Measurements from ENCODE around the gene PCGF3.

The PCGF3 gene

DNA sequence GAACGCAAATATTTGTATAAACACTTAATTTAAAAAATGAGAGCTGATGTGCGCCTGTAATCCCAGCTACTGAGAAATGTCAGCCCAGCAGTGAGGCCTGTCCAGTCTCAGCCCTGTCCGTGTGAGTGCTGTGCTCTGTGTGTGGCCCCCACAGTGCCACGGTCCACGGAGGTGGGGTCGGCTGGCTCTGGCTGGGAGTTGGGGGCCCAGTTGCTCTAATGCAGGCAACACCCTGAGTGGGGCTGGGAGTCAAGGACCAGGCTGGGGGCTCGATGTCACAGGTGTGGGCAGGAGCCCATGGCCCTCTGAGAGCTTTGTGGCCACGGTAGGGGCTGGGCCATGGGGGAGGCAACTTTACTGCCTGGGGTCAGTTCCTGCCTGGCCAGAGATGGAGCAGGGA lies 12.8 kb downstream of the PCGF3 start:
- H3K27ac ChIP-seq (ENCODE audit: low read depth, low read length) = no peak overlapping the region
- no peak overlapping the region for H3K4me3 ChIP-seq (ENCODE audit: low read length)
- no peaks in the 10 kb centered on the region for H3K36me3 ChIP-seq (ENCODE audit: control insufficient read depth, insufficient read depth, low read length)
- no peaks in the 10 kb centered on the region for H3K4me1 ChIP-seq (ENCODE audit: control insufficient read depth, insufficient read depth, low read length)
- H3K9ac ChIP-seq (ENCODE audit: low read length) = no peak overlapping the region
- no peaks in the 10 kb centered on the region for H3K27me3 ChIP-seq (ENCODE audit: control insufficient read depth, insufficient read depth, low read length)

DNA sequence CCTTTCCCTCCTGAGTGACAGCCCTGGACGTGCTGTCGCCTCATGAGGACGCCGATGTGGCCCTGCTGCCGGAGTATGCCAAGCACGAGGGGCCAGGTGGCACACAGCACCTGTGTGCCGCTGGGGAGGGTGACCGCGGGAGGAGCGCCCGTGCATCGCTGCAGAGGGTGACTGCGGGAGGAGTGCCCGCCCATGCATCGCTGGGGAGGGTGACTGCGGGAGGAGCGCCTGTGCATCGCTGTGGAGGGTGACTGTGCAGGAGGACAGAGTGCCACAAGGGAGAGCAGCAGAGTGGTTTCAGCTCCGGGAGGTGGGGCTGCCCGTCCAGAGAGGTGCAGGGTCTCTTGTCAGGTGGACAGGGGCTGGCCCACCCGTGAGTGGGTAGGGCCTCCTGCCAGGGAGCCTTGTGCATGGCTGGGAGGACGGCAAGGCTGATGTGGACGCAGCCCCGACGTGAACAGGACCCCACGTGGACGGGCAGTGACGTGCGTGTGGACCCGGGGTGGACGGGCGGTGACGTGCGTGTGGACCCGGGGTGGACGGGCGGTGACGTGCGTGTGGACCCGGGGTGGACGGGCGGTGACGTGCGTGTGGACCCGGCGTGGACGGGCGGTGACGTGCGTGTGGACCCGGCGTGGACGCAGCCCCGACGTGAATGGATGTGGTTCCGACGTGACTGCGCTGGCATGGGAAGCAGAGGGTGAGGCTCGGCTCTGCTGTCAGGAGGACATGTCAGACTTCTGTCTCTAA lies 14.7 kb downstream of the PCGF3 start:
- H3K9ac ChIP-seq (ENCODE audit: low read length) = no peak overlapping the region
- no peak overlapping the region for H3K4me3 ChIP-seq (ENCODE audit: low read length)
- no peaks in the 10 kb centered on the region for H3K36me3 ChIP-seq (ENCODE audit: control insufficient read depth, insufficient read depth, low read length)
- no peaks in the 10 kb centered on the region for H3K27me3 ChIP-seq (ENCODE audit: control insufficient read depth, insufficient read depth, low read length)
- no peaks in the 10 kb centered on the region for H3K4me1 ChIP-seq (ENCODE audit: control insufficient read depth, insufficient read depth, low read length)
- no peak overlapping the region for H3K27ac ChIP-seq (ENCODE audit: low read depth, low read length)

DNA sequence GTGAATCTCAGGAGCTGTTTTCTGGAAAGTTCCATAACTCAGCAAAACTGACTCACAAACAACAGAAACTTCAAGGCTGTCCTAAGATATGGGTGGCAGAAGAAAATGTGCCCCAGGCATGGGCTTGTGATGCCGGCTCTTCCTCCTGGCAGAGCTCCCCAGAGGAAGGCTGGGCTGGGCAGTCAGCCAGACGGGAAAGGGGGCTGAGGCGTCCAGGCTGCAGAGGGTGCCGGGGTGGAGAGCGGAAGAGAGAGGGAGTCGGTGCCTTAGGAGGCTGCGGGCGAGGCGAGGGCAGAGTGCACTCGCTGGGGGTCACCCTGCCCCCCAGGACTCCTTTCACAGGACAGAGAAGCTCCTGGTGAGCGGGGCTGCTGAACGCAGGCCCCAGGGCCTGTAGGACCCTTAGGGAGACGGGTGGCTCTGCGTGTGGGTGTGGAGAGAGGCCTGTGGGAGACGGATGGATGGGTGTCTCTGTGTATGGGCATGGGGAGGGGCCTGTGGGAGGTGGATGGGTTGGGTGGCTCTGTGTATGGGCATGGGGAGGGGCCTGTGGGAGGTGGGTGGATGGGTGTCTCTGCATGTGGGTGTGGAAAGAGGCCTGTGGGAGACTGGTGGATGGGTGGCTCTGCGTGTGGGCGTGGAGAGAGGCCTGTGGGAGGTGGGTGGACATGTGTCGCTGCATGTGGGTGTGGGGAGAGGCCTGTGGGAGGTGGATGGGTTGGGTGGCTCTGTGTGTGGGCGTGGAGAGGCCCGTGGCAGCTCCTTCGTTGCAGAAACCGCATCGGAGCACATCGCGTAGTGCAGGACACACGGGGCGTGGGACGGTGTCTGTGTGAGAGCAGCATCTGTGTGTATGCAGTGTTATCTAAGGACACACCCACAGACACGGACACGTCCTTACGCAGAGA lies 15.9 kb downstream of the PCGF3 start:
- H3K9ac ChIP-seq (ENCODE audit: low read length) = no peak overlapping the region
- no peaks in the 10 kb centered on the region for H3K27me3 ChIP-seq (ENCODE audit: control insufficient read depth, insufficient read depth, low read length)
- no peaks in the 10 kb centered on the region for H3K4me1 ChIP-seq (ENCODE audit: control insufficient read depth, insufficient read depth, low read length)
- H3K36me3 ChIP-seq (ENCODE audit: control insufficient read depth, insufficient read depth, low read length) = no peaks in the 10 kb centered on the region
- no peak overlapping the region for H3K4me3 ChIP-seq (ENCODE audit: low read length)
- H3K27ac ChIP-seq (ENCODE audit: low read depth, low read length) = no peak overlapping the region

DNA sequence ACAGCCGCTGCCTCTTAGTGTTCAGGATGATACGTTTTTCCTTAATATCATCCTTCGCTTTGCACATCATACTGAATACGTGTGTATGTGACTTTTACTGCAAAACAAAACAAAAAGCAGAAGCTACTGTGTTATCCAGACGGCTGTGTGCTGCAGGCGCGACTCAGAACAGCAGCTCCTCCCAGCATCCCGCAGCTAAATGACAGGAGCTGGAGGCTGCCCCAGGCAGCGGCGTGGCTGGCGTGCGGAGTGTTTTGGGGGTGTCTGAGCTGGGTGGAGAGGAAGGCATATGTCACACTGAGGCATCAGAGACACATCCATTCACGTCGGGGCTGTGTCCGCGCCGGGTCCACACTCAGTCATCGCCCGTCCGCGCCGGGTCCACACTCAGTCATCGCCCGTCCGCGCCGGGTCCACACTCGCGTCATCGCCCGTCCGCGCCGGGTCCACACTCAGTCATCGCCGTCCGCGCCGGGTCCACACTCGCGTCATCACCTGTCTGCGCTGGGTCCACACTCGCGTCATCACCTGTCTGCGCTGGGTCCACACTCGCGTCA lies 16.6 kb downstream of the PCGF3 start:
- H3K27ac ChIP-seq (ENCODE audit: low read depth, low read length) = no peak overlapping the region
- H3K4me1 ChIP-seq (ENCODE audit: control insufficient read depth, insufficient read depth, low read length) = no peaks in the 10 kb centered on the region
- no peak overlapping the region for H3K9ac ChIP-seq (ENCODE audit: low read length)
- H3K4me3 ChIP-seq (ENCODE audit: low read length) = no peak overlapping the region
- no peaks in the 10 kb centered on the region for H3K36me3 ChIP-seq (ENCODE audit: control insufficient read depth, insufficient read depth, low read length)
- no peaks in the 10 kb centered on the region for H3K27me3 ChIP-seq (ENCODE audit: control insufficient read depth, insufficient read depth, low read length)

DNA sequence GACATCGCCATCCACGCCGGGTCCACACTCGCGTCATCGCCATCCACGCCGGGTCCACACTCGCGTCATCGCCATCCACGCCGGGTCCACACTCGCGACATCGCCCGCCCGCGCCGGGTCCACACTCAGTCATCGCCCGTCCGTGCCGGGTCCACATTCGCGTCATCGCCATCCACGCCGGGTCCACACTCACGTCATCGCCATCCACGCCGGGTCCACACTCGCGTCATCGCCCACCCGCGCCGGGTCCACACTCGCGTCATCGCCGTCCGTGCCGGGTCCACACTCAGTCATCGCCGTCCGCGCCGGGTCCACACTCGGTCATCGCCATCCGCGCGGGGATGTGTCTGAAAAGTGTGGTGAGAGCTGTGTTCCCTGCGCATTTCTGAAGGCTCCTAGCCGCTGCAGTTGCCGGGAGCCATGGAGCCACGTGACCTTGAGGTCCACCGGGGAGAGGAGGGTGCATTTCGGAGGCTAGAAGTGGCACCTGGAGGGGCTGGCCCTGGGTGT lies 17.3 kb downstream of the PCGF3 start:
- Histone ChIP-seq H3K4me3 (ENCODE audit: low read length) (no peak overlapping the region), H3K36me3 (ENCODE audit: control insufficient read depth, insufficient read depth, low read length) (no peaks in the 10 kb centered on the region), H3K9ac (ENCODE audit: low read length) (no peak overlapping the region), H3K27ac (ENCODE audit: low read depth, low read length) (no peak overlapping the region), H3K4me1 (ENCODE audit: control insufficient read depth, insufficient read depth, low read length) (no peaks in the 10 kb centered on the region), H3K27me3 (ENCODE audit: control insufficient read depth, insufficient read depth, low read length) (no peaks in the 10 kb centered on the region)

DNA sequence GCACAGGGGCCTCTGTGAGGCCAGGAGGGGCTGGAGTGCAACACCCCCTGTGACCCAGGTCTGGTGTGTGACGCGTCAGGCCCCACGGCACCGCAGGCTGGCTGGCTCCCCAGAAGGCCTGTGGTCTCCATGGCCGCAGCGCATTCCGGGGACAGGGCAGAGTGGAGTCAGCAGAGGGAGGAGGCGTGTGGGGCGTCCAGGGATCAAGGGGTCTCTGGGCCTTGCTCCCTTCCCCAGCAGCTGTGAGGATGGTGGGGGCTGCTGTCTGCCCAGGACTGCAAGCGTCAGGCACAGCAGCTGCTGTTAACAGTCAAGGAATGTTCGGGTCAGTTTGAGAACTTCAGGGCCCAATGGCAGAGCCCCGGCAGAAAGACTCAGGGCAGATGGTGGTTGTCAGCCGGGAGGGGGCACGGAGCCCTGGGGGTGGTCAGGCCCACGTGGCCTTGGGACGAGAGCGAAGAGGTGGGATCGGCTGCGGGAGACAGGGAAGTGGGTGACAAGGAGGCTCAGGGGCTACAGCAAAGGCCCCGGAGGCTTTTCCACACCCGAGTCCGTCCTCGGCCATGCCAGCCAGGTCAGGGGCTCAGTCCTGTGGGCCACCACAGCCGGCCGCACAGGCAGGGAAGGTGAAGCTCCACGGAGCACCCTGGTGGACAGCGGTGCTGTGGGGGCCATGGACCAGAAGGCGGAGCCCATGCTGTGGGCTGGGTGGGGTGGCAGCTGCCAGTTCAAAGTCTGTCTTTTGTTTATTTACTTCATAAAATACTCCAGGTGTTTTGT lies 18.3 kb downstream of the PCGF3 start:
- no peak overlapping the region for H3K27ac ChIP-seq (ENCODE audit: low read depth, low read length)
- H3K4me3 ChIP-seq (ENCODE audit: low read length) = no peak overlapping the region
- no peaks in the 10 kb centered on the region for H3K4me1 ChIP-seq (ENCODE audit: control insufficient read depth, insufficient read depth, low read length)
- H3K36me3 ChIP-seq (ENCODE audit: control insufficient read depth, insufficient read depth, low read length) = no peaks in the 10 kb centered on the region
- H3K9ac ChIP-seq (ENCODE audit: low read length) = no peak overlapping the region
- H3K27me3 ChIP-seq (ENCODE audit: control insufficient read depth, insufficient read depth, low read length) = no peaks in the 10 kb centered on the region

DNA sequence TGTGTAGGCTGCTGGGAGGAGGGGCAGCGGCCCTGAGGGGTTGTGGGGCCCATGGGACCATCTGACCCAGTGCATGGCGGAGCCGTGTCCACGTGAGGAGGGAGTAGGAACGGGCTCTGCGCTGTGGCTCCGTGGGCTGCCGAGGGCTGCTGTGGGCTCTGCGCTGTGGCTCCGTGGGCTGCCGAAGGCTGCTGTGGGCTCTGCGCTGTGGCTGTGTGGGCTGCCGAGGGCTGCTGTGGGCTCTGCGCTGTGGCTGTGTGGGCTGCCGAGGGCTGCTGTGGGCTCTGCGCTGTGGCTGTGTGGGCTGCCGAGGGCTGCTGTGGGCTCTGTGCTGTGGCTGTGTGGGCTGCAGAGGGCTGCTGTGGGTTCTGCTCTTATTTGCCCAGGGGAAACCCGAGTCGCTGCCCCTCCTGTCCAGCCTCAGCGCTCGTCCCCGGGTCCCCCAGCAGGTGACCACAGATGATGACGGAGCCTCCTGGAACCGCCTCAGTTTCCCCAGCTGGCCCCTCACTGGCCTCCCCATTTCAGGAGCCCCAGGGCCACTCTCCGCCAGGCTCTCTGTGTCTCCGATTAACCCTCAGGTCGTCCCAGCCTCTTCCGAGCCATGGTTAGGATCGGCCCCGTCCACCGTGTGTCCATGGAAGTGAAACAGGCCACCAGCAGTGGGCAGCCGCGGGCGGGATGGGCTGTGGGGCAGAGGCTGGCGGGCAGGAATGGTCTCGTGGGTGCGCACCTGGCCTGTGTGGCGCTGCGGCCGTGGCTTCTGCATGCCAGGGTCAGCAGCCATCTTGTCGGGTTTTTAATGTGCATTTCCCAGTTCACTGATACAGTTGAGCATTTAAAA lies 20.0 kb downstream of the PCGF3 start:
- no peaks in the 10 kb centered on the region for H3K36me3 ChIP-seq (ENCODE audit: control insufficient read depth, insufficient read depth, low read length)
- H3K27ac ChIP-seq (ENCODE audit: low read depth, low read length) = no peak overlapping the region
- no peaks in the 10 kb centered on the region for H3K4me1 ChIP-seq (ENCODE audit: control insufficient read depth, insufficient read depth, low read length)
- H3K27me3 ChIP-seq (ENCODE audit: control insufficient read depth, insufficient read depth, low read length) = no peaks in the 10 kb centered on the region
- no peak overlapping the region for H3K4me3 ChIP-seq (ENCODE audit: low read length)
- H3K9ac ChIP-seq (ENCODE audit: low read length) = no peak overlapping the region

DNA sequence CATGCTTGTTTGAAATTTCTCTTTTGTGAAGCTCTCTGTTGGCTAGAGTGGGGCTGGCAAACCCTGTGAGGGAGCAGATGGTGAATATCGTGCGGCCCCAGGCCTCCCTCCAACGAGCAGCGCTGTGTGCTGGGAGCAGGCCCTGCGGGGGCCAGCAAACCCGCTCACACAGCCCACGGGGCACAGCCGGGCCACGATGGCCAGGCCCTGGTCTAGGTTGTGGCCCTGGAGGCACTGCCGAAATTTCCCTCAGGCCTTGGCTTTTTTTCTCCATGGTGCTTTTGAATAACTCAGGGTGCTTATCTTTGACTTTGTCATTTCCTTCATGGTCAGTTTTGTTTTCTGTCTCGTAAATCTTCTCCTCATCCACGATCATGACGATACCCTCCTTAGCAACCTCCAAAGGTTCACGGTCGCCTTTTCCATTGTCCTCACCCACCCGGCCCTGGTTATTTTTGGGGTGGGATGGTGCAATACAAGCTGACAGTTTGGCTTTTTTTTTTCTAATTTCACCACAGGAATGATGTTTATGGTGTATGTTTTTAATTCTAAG lies 20.7 kb downstream of the PCGF3 start:
- H3K9ac ChIP-seq (ENCODE audit: low read length) = no peak overlapping the region

DNA sequence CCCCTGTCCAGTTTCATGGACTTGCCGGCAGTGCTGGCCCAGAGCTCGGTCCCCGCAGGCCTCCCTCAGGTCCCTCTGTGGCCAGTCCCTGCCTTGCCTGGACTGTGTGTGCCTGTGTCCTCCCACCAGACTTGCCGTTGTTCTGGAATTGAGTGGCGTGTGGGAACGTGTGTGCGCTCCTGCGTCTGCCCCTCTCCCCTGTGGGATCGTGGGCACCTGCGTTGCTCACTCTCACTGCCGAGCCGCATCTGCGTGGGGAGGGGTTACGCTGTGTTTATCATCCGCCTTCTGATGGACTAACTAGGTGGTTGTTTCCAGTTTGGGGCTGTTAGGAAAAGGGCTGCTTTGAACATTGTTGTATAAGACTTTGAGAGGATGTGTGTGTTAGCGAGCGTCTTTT lies 21.2 kb downstream of the PCGF3 start:
- no peak overlapping the region for H3K27ac ChIP-seq (ENCODE audit: low read depth, low read length)
- no peaks in the 10 kb centered on the region for H3K4me1 ChIP-seq (ENCODE audit: control insufficient read depth, insufficient read depth, low read length)
- H3K36me3 ChIP-seq (ENCODE audit: control insufficient read depth, insufficient read depth, low read length) = no peaks in the 10 kb centered on the region
- H3K9ac ChIP-seq (ENCODE audit: low read length) = no peak overlapping the region
- no peaks in the 10 kb centered on the region for H3K27me3 ChIP-seq (ENCODE audit: control insufficient read depth, insufficient read depth, low read length)
- no peak overlapping the region for H3K4me3 ChIP-seq (ENCODE audit: low read length)

More for the DNA sequence above, 20.7 kb downstream of the PCGF3 start:
- Histone ChIP-seq H3K27me3 (ENCODE audit: control insufficient read depth, insufficient read depth, low read length) (no peaks in the 10 kb centered on the region), H3K4me3 (ENCODE audit: low read length) (no peak overlapping the region), H3K36me3 (ENCODE audit: control insufficient read depth, insufficient read depth, low read length) (no peaks in the 10 kb centered on the region), H3K4me1 (ENCODE audit: control insufficient read depth, insufficient read depth, low read length) (no peaks in the 10 kb centered on the region), H3K27ac (ENCODE audit: low read depth, low read length) (no peak overlapping the region)

DNA sequence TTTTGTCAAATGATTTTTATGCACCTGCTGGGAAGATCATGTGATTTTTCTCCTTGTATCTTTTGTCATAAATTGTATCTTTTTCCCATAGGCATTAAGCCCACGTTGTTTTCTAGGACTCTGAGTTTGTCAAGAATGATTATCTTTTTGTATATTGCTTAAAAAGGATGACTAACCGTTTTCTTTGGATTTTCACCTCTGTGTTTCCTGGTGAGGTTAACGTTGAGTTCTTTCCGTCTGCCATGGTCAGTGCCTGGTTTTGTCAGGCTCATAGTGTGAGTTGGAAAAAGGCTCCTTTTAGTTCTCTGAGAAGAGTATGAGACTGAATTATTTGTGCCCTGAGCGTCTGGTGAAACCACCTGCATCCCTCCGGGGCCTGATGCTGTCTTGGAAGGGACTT lies 21.9 kb downstream of the PCGF3 start:
- Histone ChIP-seq H3K4me3 (ENCODE audit: low read length) (no peak overlapping the region), H3K27ac (ENCODE audit: low read depth, low read length) (no peak overlapping the region), H3K36me3 (ENCODE audit: control insufficient read depth, insufficient read depth, low read length) (peaks cover 2% of the 10 kb centered on the region)

More for the DNA sequence above, 21.9 kb downstream of the PCGF3 start:
- no peaks in the 10 kb centered on the region for H3K27me3 ChIP-seq (ENCODE audit: control insufficient read depth, insufficient read depth, low read length)
- H3K9ac ChIP-seq (ENCODE audit: low read length) = no peak overlapping the region
- H3K4me1 ChIP-seq (ENCODE audit: control insufficient read depth, insufficient read depth, low read length) = no peaks in the 10 kb centered on the region
